Measurements from ENCODE around the gene RNF212B. TPM values are rescaled to one million over a fixed set of nuclear protein-coding genes. Genes with fewer than 3 reads are reported as not detected.

RNF212B gene
- total and polyA plus RNA-seq, 2 of the 13 experiments (the other 11 are each of a cell fraction or from before 2014, with no cell fraction given) = 0.05 TPM; not detected in 1

DNA sequence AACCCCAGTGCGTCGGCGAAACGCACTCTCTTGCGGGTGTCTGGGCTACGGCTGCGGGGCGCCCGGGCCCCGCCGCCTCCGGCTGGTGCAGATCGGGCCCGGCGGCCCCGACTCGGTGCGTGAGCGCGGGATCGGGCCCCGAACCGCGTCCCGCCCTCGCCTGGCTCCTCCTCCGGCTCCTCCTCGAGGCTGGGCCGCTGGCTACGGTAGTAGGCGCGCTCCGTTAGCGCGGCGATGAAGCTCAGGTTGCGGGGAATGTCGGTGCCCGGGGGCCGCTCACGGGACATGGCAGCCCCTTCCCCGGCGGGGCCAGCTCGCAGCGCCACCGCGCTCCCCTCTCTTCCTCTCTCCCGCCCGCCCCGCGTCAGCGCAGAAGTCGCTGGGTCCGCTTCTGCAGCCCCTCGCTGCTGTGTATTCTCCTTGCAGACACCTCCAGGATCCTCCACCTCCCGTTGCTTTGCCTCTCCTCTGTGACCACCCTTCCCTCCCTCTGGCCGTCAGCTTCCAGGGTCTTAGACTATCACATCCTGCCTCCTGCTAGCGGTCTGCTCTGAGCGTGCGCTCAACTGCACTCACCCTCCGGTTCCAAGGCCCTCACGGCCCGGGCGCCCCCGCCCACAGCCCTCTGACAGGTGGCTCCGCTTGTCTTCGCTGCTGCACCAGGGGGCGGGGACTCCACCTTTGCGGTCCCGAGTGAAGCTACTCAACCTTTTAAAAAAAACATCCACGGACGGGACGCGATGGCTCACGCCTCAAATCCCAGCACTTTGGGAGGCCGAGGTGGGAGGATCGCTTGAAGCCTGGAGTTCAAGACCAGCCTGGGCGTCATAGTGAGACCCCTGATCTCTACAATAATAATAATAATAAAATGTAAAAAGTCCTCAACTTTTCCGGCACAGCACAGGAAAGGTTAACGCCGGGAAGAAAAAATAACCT lies 64.8 kb downstream of the RNF212B start, which contains the start of gene PPP1R3E (continued):
- TF ChIP-seq RERE (CRISPR knock-in tag; IDR thresholded peaks at IDR 0.05; ENCODE audit: low read depth) (no peak), ATF5 (CRISPR knock-in tag; IDR thresholded peaks at IDR 0.05; ENCODE audit: low read depth) (peak; percentile 54; the same call in 1 of the 2 replicates), RELA (CRISPR knock-in tag; IDR thresholded peaks at IDR 0.05) (0 out of 2 replicates have a peak, but pooled peaks have one; percentile 79), NFIB (CRISPR knock-in tag; IDR thresholded peaks at IDR 0.05; ENCODE audit: borderline replicate concordance) (0 out of 2 replicates have a peak, but pooled peaks have one; percentile 87), EP300 (IDR thresholded peaks at IDR 0.05; ENCODE audit: low read depth in 2 of 2, low read length in 2 of 2) (no peak; a peak in 1 of 4 replicates), EP300 (CRISPR knock-in tag; IDR thresholded peaks at IDR 0.05; ENCODE audit: borderline replicate concordance) (peak; percentile 66; the same call in 1 of the 2 replicates), ETV6 (CRISPR knock-in tag; conservative IDR thresholded peaks at IDR 0.05) (no peak; the same call in 1 of the 2 replicates), GATAD1 (CRISPR knock-in tag; IDR thresholded peaks at IDR 0.05) (peak; percentile 74), TFDP1 (CRISPR knock-in tag; IDR thresholded peaks at IDR 0.05; ENCODE audit: borderline replicate concordance) (peak; percentile 70)
- TF ChIP-seq, protein P1, sequence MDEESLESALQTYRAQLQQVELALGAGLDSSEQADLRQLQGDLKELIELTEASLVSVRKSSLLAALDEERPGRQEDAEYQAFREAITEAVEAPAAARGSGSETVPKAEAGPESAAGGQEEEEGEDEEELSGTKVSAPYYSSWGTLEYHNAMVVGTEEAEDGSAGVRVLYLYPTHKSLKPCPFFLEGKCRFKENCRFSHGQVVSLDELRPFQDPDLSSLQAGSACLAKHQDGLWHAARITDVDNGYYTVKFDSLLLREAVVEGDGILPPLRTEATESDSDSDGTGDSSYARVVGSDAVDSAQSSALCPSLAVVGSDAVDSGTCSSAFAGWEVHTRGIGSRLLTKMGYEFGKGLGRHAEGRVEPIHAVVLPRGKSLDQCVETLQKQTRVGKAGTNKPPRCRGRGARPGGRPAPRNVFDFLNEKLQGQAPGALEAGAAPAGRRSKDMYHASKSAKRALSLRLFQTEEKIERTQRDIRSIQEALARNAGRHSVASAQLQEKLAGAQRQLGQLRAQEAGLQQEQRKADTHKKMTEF (CRISPR knock-in tag; IDR thresholded peaks at IDR 0.05) = peak; percentile 72; the same call in 1 of the 2 replicates
- TF ChIP-seq, protein P2, sequence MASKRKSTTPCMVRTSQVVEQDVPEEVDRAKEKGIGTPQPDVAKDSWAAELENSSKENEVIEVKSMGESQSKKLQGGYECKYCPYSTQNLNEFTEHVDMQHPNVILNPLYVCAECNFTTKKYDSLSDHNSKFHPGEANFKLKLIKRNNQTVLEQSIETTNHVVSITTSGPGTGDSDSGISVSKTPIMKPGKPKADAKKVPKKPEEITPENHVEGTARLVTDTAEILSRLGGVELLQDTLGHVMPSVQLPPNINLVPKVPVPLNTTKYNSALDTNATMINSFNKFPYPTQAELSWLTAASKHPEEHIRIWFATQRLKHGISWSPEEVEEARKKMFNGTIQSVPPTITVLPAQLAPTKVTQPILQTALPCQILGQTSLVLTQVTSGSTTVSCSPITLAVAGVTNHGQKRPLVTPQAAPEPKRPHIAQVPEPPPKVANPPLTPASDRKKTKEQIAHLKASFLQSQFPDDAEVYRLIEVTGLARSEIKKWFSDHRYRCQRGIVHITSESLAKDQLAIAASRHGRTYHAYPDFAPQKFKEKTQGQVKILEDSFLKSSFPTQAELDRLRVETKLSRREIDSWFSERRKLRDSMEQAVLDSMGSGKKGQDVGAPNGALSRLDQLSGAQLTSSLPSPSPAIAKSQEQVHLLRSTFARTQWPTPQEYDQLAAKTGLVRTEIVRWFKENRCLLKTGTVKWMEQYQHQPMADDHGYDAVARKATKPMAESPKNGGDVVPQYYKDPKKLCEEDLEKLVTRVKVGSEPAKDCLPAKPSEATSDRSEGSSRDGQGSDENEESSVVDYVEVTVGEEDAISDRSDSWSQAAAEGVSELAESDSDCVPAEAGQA (IDR thresholded peaks at IDR 0.05; ENCODE audit: low read depth) = no peak
- TF ChIP-seq, protein P2 (CRISPR knock-in tag; IDR thresholded peaks at IDR 0.05; ENCODE audit: borderline replicate concordance) = 0 out of 2 replicates have a peak, but pooled peaks have one; percentile 1

Measured in HepG2 (cell line).